Measurements from ENCODE around the gene MCRIP2.

MCRIP2 gene

DNA sequence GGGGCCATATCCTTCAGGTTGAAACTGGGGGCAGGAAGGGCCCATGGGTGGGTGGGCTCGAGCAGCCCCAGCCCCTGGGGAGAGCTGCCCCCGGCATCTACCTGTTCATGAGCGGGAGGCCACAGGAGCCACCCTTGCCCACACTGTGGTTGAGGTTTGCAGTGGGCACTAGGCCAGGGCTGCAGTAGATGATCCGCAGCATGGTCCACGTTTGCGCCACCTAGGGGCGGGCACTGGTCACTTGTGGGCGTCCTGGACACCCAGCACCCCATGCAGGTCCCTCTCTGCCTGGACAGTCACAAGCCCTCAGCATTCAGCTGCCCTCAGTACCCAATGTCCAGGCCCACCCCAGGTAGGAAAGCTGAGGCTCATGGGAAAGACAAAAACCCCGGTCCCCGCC is 44.3 kb downstream of the MCRIP2 start:
- TF ChIP-seq, protein P1, sequence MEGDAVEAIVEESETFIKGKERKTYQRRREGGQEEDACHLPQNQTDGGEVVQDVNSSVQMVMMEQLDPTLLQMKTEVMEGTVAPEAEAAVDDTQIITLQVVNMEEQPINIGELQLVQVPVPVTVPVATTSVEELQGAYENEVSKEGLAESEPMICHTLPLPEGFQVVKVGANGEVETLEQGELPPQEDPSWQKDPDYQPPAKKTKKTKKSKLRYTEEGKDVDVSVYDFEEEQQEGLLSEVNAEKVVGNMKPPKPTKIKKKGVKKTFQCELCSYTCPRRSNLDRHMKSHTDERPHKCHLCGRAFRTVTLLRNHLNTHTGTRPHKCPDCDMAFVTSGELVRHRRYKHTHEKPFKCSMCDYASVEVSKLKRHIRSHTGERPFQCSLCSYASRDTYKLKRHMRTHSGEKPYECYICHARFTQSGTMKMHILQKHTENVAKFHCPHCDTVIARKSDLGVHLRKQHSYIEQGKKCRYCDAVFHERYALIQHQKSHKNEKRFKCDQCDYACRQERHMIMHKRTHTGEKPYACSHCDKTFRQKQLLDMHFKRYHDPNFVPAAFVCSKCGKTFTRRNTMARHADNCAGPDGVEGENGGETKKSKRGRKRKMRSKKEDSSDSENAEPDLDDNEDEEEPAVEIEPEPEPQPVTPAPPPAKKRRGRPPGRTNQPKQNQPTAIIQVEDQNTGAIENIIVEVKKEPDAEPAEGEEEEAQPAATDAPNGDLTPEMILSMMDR (IDR thresholded peaks at IDR 0.05): peak; percentile 65

GRCh38 chr16:686459-687260 is 45.0 kb downstream of the MCRIP2 start:
- TF ChIP-seq, protein P1 (IDR thresholded peaks at IDR 0.05): no peak

DNA sequence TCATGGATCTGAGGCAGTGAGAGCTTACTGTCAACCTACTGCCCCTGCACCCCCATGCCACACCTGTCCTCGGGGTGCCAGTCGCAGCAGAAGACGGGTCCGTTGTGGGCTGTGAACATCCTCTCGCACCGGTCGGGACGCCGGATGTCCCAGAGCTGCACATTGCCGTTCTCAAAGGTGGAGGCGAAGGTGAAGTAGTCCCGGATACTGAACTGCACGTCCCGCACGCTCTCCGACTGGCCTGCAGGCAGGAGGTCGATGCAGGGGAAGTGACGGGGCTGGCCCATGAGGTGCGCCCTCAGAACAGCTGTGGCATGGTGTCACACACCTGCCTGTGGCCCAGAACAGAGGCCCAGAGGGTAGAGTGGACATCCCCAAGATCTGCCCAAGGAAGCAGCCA is 45.9 kb downstream of the MCRIP2 start:
- TF ChIP-seq, protein P1 (IDR thresholded peaks at IDR 0.05): no peak

- TF ChIP-seq, protein P1 (IDR thresholded peaks at IDR 0.05): no peak
These were observed 47.7 kb downstream of the MCRIP2 start for GRCh38 chr16:689175-689897.

- TF ChIP-seq, protein P1 (IDR thresholded peaks at IDR 0.05): no peak
These were observed 50.9 kb downstream of the MCRIP2 start for GRCh38 chr16:692356-693108.

GRCh38 chr16:693364-693763 is 51.7 kb downstream of the MCRIP2 start:
- TF ChIP-seq, protein P1 (IDR thresholded peaks at IDR 0.05): no peak

- TF ChIP-seq, protein P1 (IDR thresholded peaks at IDR 0.05): no peak
These were observed 52.1 kb downstream of the MCRIP2 start for GRCh38 chr16:693766-694165.

Measured in LNCAP (cell line).